GM12878 (cell line): ENCODE data around the gene NIPAL3.
"Not testable (repeated sequence)": the region's sequence is repeated elsewhere in the genome, so short reads cannot be mapped to it uniquely, and the experiment has no call there.

ENCODE experiments used
- BRCA1 ChIP-seq: IDR thresholded peaks from 2 replicates; pipeline ENCODE4 v1.6.1; 2011; ENCODE audit warnings: low read depth, low read length, improper control_type of control experiment
- CHD2 ChIP-seq: IDR thresholded peaks from 2 replicates; pipeline ENCODE4 v1.6.1; 2011; ENCODE audit warnings: low read depth, low read length, improper control_type of control experiment, borderline replicate concordance
- CTCF ChIP-seq, 3 experiments: IDR thresholded peaks in 2 of 3; conservative IDR thresholded peaks in 1 of 3; 2 replicates each; pipeline ENCODE4 v1.5.1; 2011; ENCODE audit warnings: low read depth in 3 of 3, low read length in 3 of 3, mild to moderate bottlenecking in 3 of 3, control low read depth in 2 of 3, moderate library complexity in 2 of 3, inconsistent platforms in 1 of 3, mixed read lengths in 1 of 3; ENCODE audit not compliant: control insufficient read depth in 2 of 3, insufficient read depth in 1 of 3; ENCODE audit errors: extremely low read depth in 1 of 3
- FOXM1 ChIP-seq: IDR thresholded peaks from 2 replicates; pipeline ENCODE4 v1.6.1; 2012; ENCODE audit warnings: low read depth, mild to moderate bottlenecking, inconsistent platforms, low read length, moderate library complexity
- NFIC ChIP-seq: IDR thresholded peaks from 2 replicates; pipeline ENCODE4 v1.6.1; 2012; ENCODE audit warnings: low read depth, mild to moderate bottlenecking, inconsistent platforms, low read length, moderate library complexity
- NR2C2 ChIP-seq: IDR thresholded peaks from 2 replicates; pipeline ENCODE4 v1.6.1; 2011; ENCODE audit warnings: borderline replicate concordance, low read depth; ENCODE audit not compliant: control insufficient read depth, insufficient read length
- POLR2A ChIP-seq: IDR thresholded peaks from 2 replicates; pipeline ENCODE4 v1.6.1; 2011; ENCODE audit warnings: low read depth, mild to moderate bottlenecking, low read length
- RFX5 ChIP-seq: IDR thresholded peaks from 2 replicates; pipeline ENCODE4 v1.6.1; 2011; ENCODE audit warnings: low read depth, low read length, improper control_type of control experiment
- ZNF592 ChIP-seq: fragments of 450-650 bp; IDR thresholded peaks from 2 replicates; pipeline ENCODE4 v1.6.1; 2017; ENCODE audit warnings: mild to moderate bottlenecking, moderate library complexity
- TF ChIP-seq, protein P1 (sequence below): IDR thresholded peaks from 2 replicates; pipeline ENCODE4 v1.6.1; 2012; ENCODE audit warnings: mild to moderate bottlenecking, low read depth, low read length
- TF ChIP-seq, protein P2 (sequence below): IDR thresholded peaks from 2 replicates; pipeline ENCODE4 v1.6.1; 2011; ENCODE audit warnings: low read depth, low read length, improper control_type of control experiment, borderline replicate concordance

- TF ChIP-seq ZNF592; NR2C2; CTCF (IDR thresholded peaks at IDR 0.05 in 2 of 3, conservative IDR thresholded peaks at IDR 0.05 in 1 of 3; ENCODE audit: control insufficient read depth in 2 of 3, extremely low read depth in 1 of 3, insufficient read depth in 1 of 3, low read depth in 3 of 3, low read length in 3 of 3); POLR2A; RFX5; CHD2; FOXM1; BRCA1; NFIC: not testable (repeated sequence)
- TF ChIP-seq, protein P1, sequence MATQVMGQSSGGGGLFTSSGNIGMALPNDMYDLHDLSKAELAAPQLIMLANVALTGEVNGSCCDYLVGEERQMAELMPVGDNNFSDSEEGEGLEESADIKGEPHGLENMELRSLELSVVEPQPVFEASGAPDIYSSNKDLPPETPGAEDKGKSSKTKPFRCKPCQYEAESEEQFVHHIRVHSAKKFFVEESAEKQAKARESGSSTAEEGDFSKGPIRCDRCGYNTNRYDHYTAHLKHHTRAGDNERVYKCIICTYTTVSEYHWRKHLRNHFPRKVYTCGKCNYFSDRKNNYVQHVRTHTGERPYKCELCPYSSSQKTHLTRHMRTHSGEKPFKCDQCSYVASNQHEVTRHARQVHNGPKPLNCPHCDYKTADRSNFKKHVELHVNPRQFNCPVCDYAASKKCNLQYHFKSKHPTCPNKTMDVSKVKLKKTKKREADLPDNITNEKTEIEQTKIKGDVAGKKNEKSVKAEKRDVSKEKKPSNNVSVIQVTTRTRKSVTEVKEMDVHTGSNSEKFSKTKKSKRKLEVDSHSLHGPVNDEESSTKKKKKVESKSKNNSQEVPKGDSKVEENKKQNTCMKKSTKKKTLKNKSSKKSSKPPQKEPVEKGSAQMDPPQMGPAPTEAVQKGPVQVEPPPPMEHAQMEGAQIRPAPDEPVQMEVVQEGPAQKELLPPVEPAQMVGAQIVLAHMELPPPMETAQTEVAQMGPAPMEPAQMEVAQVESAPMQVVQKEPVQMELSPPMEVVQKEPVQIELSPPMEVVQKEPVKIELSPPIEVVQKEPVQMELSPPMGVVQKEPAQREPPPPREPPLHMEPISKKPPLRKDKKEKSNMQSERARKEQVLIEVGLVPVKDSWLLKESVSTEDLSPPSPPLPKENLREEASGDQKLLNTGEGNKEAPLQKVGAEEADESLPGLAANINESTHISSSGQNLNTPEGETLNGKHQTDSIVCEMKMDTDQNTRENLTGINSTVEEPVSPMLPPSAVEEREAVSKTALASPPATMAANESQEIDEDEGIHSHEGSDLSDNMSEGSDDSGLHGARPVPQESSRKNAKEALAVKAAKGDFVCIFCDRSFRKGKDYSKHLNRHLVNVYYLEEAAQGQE, result not testable (repeated sequence)
- TF ChIP-seq, protein P2, sequence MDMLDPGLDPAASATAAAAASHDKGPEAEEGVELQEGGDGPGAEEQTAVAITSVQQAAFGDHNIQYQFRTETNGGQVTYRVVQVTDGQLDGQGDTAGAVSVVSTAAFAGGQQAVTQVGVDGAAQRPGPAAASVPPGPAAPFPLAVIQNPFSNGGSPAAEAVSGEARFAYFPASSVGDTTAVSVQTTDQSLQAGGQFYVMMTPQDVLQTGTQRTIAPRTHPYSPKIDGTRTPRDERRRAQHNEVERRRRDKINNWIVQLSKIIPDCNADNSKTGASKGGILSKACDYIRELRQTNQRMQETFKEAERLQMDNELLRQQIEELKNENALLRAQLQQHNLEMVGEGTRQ, result not testable (repeated sequence)
These were observed 77.3 kb downstream of the NIPAL3 start for GRCh38 chr1:24492935-24493334.
